Activated T-helper 17 cell treated with anti-CD3 and anti-CD28 coated beads, Interleukin-2, amount 50 U/mL, for 72 hours (primary cell): ENCODE data around the gene CPVL. TPM values are rescaled to one million over a fixed set of nuclear protein-coding genes. Genes with fewer than 3 reads are reported as not detected.

Experiments used
- total RNA-seq, 2 donors: library from RNA; stranded (reverse); gene quantifications; one replicate each; pipeline ENCODE4 v1.2.3, GENCODE V29; 2022

Gene CPVL
- total RNA-seq, 2 donors from 2014 or later = 0.63 TPM; not detected in 1

Other genes with a start within 250 kb of the CPVL start
- gene TRIL, start 188.2 kb downstream of the CPVL start, total RNA-seq = not detected
- under 1 TPM in 1 of 2 donors, not detected in 1; 0.85 TPM for gene CHN2, start 48.2 kb upstream of the CPVL start, total RNA-seq